HG03045 (cell line): Measurements from ENCODE around the gene HERC3.

Source experiments
- ATAC-seq: cut with Tn5 transposase; IDR thresholded peaks from one replicate; pipeline ENCODE4 v1.9.1; 2021; ENCODE audit warnings: mild to moderate bottlenecking, moderate library complexity; ENCODE audit not compliant: unreplicated experiment

The HERC3 gene

GRCh38 chr4:88744609-88745008 is 152.3 kb downstream of the HERC3 start:
- no peak for ATAC-seq

- ATAC-seq: no peak
Measured at GRCh38 chr4:88745175-88745574, 152.9 kb downstream of the HERC3 start.

GRCh38 chr4:88745581-88746163 is 153.4 kb downstream of the HERC3 start:
- no peak for ATAC-seq

- no peak for ATAC-seq
Measured at GRCh38 chr4:88746206-88746605, 153.9 kb downstream of the HERC3 start.

- ATAC-seq: no peak
Measured at GRCh38 chr4:88747351-88747750, 155.1 kb downstream of the HERC3 start.

- ATAC-seq: no peak
Measured at GRCh38 chr4:88750369-88750768, 158.1 kb downstream of the HERC3 start.

GRCh38 chr4:88751258-88752075 is 159.2 kb downstream of the HERC3 start:
- ATAC-seq: no peak

- no peak for ATAC-seq
Measured at GRCh38 chr4:88752076-88752463, 159.8 kb downstream of the HERC3 start.

GRCh38 chr4:88752754-88753153 is 160.5 kb downstream of the HERC3 start:
- ATAC-seq: no peak

- no peak for ATAC-seq
Measured at GRCh38 chr4:88753658-88754571, 161.6 kb downstream of the HERC3 start.

- no peak for ATAC-seq
Measured at GRCh38 chr4:88754796-88755195, 162.5 kb downstream of the HERC3 start.

- no peak for ATAC-seq
Measured at GRCh38 chr4:88755454-88755853, 163.2 kb downstream of the HERC3 start.

GRCh38 chr4:88756149-88756548 is 163.9 kb downstream of the HERC3 start:
- ATAC-seq: no peak

GRCh38 chr4:88757067-88757466 is 164.8 kb downstream of the HERC3 start:
- ATAC-seq: no peak

GRCh38 chr4:88757776-88758175 is 165.5 kb downstream of the HERC3 start:
- ATAC-seq: no peak
